ENCODE measurements around the gene HRH3. TPM values are rescaled to one million over a fixed set of nuclear protein-coding genes. Genes with fewer than 3 reads are reported as not detected.

Gene HRH3
- total RNA-seq, 1 donor from 2014 or later, result not detected

DNA sequence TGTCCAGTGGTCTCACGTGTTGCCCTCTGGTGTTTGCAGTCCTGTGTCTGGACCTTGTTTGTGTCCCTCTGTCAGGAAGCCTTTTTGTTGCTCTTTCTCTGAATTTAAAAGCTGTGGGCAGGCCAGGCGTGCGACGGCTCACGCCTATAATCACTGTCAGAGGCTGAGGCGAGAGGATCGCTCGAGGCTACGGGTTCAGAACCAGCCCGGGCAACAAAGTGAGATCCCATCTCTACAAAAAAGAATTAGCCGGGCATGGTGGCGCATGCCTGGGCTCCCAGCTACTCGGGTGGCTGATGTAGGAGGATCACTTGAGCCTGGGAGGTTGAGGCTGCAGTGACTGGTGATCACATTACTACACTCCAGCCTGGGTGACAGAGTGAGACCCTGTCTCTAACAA is 46.8 kb upstream of the HRH3 start:
- Histone ChIP-seq H3K4me3 (ENCODE audit: low read depth, low read length) (no peak overlapping the region), H3K36me3 (ENCODE audit: control insufficient read depth, insufficient read depth, low read length) (peaks cover 1% of the 10 kb centered on the region), H3K27me3 (ENCODE audit: control insufficient read depth, insufficient read depth, low read length) (no peaks in the 10 kb centered on the region)
- DNase-seq (ENCODE audit: low read depth), result no peak
- TF ChIP-seq, protein P1, sequence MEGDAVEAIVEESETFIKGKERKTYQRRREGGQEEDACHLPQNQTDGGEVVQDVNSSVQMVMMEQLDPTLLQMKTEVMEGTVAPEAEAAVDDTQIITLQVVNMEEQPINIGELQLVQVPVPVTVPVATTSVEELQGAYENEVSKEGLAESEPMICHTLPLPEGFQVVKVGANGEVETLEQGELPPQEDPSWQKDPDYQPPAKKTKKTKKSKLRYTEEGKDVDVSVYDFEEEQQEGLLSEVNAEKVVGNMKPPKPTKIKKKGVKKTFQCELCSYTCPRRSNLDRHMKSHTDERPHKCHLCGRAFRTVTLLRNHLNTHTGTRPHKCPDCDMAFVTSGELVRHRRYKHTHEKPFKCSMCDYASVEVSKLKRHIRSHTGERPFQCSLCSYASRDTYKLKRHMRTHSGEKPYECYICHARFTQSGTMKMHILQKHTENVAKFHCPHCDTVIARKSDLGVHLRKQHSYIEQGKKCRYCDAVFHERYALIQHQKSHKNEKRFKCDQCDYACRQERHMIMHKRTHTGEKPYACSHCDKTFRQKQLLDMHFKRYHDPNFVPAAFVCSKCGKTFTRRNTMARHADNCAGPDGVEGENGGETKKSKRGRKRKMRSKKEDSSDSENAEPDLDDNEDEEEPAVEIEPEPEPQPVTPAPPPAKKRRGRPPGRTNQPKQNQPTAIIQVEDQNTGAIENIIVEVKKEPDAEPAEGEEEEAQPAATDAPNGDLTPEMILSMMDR (IDR thresholded peaks at IDR 0.05; ENCODE audit: insufficient read depth, low read length, poor library complexity, severe bottlenecking), result no peak

- TF ChIP-seq, protein P1 (IDR thresholded peaks at IDR 0.05; ENCODE audit: insufficient read depth, low read length, poor library complexity, severe bottlenecking), result no peak
- no peak for DNase-seq (ENCODE audit: low read depth)
- Histone ChIP-seq H3K36me3 (ENCODE audit: control insufficient read depth, insufficient read depth, low read length) (peaks cover 1% of the 10 kb centered on the region), H3K4me3 (ENCODE audit: low read depth, low read length) (no peak overlapping the region), H3K27me3 (ENCODE audit: control insufficient read depth, insufficient read depth, low read length) (no peaks in the 10 kb centered on the region)
Observed at GRCh38 chr20:62266340-62266739, 46.3 kb upstream of the HRH3 start.

DNA sequence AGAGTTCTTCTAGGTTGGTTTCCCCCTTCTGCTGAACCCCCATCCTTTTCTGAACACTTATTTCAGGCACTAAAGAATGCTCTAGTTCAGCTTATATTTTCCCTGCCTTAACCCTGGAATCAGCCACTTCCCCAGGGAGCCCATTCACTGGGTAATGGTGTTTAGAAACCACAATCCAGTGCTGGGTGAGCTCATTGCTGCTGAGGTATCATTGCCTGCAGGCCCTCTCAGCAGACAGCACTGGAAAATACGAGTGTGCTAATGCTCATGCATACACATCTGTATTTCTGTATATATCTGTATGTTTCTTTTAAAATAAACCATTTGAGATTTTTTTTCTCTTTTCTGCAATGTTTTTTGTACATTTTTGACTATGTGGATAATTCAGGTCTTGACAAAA is 45.3 kb upstream of the HRH3 start:
- TF ChIP-seq, protein P1 (IDR thresholded peaks at IDR 0.05; ENCODE audit: insufficient read depth, low read length, poor library complexity, severe bottlenecking), result no peak
- H3K36me3 ChIP-seq (ENCODE audit: control insufficient read depth, insufficient read depth, low read length), result peaks cover 1% of the 10 kb centered on the region
- H3K27me3 ChIP-seq (ENCODE audit: control insufficient read depth, insufficient read depth, low read length), result no peaks in the 10 kb centered on the region
- DNase-seq (ENCODE audit: low read depth), result no peak
- H3K4me3 ChIP-seq (ENCODE audit: low read depth, low read length), result no peak overlapping the region

DNA sequence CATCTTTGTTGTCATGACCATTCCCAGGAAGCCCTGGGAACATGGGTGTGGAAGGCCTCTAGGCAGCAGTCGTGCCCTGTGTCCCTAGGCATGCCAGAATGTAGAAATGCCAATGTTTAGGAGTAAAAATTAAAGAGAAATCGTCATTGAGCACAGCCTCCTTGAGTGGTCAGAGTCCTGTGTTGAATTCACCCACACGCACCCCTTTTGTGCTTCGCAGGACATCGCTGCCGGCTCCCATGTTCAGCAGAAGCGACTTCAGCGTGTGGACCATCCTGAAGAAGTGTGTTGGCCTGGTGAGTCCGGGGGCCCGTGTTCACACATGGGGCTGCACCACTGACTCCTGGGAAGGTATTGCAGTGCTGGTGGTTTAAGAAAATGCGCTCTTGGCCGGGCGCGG is 43.3 kb upstream of the HRH3 start:
- TF ChIP-seq, protein P1 (IDR thresholded peaks at IDR 0.05; ENCODE audit: insufficient read depth, low read length, poor library complexity, severe bottlenecking), result no peak
- no peaks in the 10 kb centered on the region for H3K27me3 ChIP-seq (ENCODE audit: control insufficient read depth, insufficient read depth, low read length)
- H3K4me3 ChIP-seq (ENCODE audit: low read depth, low read length), result no peak overlapping the region
- no peak for DNase-seq (ENCODE audit: low read depth)
- H3K36me3 ChIP-seq (ENCODE audit: control insufficient read depth, insufficient read depth, low read length), result peaks cover 3% of the 10 kb centered on the region

DNA sequence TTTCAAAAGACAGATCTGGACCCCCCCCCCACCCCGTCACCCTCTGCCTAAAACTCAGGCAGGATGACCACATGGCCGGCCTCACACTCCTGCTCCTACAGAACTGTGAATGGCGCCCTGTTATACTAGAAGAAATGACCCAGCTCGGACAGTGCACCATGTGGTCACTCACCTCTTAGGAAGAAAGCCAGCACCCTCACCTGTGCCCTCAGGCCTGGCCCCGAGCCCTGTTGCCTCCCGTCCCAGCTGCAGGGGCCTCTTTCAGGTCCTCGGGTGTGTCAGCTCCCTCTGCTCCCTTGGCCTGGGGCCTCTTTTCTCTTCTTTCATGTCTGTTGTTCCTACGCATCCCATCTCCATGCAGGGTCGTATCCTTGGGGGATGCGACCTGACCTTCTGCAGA is 42.0 kb upstream of the HRH3 start:
- no peak for DNase-seq (ENCODE audit: low read depth)

GRCh38 chr20:62259294-62259565 is 39.2 kb upstream of the HRH3 start:
- H3K27me3 ChIP-seq (ENCODE audit: control insufficient read depth, insufficient read depth, low read length), result no peaks in the 10 kb centered on the region
- peaks cover 4% of the 10 kb centered on the region for H3K36me3 ChIP-seq (ENCODE audit: control insufficient read depth, insufficient read depth, low read length)
- TF ChIP-seq, protein P1 (IDR thresholded peaks at IDR 0.05; ENCODE audit: insufficient read depth, low read length, poor library complexity, severe bottlenecking), result no peak
- DNase-seq (ENCODE audit: low read depth), result no peak
- no peak overlapping the region for H3K4me3 ChIP-seq (ENCODE audit: low read depth, low read length)

More for the DNA sequence above, 42.0 kb upstream of the HRH3 start:
- TF ChIP-seq, protein P1 (IDR thresholded peaks at IDR 0.05; ENCODE audit: insufficient read depth, low read length, poor library complexity, severe bottlenecking), result no peak
- Histone ChIP-seq H3K36me3 (ENCODE audit: control insufficient read depth, insufficient read depth, low read length) (peaks cover 4% of the 10 kb centered on the region), H3K27me3 (ENCODE audit: control insufficient read depth, insufficient read depth, low read length) (no peaks in the 10 kb centered on the region), H3K4me3 (ENCODE audit: low read depth, low read length) (no peak overlapping the region)

All from kidney epithelial cell (primary cell).